Right forelimb (tissue), 1 donor: Measurements from ENCODE around the gene TRIM28.

ENCODE experiments used
- DNase-seq: peaks from one replicate; pipeline ENCODE4 v3.0.0-alpha.2; 2018

Gene TRIM28

DNA sequence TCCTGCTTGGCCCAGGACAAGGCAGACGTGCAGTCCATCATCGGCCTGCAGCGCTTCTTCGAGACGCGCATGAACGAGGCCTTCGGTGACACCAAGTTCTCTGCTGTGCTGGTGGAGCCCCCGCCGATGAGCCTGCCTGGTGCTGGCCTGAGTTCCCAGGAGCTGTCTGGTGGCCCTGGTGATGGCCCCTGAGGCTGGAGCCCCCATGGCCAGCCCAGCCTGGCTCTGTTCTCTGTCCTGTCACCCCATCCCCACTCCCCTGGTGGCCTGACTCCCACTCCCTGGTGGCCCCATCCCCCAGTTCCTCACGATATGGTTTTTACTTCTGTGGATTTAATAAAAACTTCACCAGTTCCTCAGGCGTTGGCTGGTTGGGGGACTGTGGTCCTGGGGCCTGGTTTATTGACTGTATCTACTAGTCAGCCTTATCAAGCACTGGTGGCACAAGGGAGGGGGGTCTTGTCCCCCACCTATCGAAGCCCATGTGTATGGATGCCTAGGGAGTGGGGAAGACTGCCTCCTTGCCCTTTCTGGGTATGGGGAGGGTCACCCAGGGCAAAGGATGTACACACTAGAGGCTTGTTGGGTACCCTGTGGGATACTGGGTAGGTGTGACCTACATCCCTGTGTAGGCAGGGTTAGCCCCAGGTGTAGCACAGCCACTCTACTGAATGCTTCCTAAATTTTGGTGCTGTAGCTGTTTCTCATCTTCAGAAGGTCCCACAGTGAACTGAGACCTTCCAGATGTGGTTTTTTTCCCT, 6.7 kb downstream of the TRIM28 start:
- DNase-seq: no peak

DNA sequence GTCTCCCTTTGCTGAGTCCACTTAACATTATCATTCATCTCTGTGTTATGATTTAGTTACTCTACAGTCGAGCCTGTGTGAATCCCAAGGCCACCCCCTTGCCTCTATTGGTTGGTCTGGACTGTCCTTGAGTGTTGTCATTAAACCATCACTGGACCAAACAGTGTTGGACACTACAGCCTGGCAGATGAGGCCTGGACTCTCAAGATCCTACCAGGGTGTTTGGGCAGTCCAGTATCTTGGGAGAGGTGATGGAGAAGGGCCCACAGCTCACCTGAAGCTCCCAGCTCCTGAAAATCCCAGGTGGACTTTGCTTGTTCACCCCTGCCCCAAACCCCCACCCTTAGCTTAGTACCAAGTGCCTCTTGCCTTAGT, 7.2 kb downstream of the TRIM28 start:
- DNase-seq: no peak

DNA sequence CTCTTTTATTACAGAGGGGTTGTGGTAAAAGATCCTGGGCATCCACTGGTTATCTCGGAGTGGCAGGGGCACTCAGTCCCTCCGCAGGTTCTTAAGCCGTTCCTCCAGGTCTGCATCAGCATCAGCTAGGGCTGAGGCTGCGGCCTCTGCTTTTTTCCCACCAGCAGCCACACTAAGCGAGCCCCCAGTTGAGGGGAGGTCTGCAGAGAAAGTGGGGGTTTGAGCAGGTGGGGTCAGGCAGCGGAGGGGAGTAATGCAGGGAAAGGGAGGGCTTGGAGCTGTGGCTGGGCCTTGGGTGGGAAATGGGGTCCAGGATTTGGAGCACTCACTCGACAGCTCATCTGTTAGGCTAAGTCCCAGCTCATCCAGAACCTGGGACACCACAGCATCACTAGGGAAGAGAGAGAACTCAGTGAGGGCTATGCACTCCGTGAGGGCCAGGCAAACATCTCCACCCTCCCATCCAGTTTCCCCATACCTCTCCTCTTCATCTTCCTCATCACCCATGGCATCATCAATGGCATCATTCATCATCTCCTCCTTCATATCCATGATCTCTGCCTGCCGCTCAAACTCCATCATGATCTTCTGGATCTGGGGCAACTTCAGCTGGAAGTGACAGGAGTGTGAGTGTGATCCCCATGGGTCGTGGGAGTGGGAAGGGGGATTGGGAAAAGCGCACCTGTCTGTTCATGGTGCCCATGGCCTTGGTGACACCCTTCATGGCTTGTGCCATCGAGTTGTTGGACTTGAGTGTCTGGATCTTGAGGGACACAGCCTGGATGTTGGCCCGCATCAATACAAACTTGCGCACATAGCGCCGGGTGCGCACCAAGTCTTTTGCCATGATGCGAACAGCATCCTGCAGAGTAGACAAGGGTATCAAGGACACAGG, 8.0 kb downstream of the TRIM28 start:
- DNase-seq: no peak

DNA sequence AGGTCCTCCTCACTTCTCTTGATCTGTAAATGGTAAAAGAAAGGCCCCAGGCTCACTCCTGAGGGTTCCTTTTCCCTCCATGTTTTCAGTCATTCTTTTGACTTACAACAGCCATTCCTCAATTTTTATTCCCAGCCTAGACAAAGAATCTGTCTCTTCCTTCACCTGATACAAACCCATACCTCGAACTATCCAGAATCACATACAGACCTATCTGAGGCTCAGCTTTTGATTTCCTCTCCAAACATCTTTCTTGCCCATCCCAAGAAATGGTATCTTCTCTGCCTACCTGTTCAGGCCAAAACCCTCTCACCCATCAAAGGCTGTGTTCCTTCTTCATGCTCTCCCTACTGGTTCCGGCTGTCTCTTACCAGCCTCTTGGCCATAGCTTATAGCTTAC, 8.8 kb downstream of the TRIM28 start:
- no peak for DNase-seq

DNA sequence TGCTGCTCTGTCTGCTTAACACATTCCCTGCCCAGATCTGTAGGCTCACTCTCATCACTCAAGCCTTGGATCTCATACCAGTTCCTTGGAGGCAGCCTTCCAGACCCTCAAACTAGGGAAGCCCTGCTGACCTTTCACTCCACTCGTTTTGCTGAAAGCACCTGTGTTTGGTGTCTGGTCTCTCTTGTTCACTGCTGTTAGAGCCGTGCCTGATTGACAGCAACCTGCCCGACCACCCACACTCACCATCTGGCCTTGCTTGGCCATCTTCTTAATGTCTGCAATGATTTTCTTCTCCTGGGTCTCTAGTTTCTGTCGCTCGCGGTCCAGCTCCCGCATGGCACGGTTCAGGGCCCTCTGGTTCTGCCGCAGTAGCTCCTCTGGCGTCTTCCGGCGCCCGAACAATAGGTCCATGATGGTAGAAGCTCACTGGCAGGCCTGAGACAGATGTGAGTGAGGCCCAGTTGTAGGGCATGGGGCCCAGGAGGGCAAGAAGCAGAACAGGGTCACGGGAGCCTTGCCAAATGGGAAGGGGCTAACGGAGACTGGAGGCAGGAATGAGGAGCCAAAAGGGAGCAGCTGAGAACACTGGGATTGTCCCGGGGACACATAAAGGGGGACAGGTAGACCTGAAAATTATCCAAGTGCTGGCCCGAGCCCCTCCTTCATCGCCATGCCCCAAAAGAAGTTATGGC, 10.1 kb downstream of the TRIM28 start:
- DNase-seq: peak; percentile 39

DNA sequence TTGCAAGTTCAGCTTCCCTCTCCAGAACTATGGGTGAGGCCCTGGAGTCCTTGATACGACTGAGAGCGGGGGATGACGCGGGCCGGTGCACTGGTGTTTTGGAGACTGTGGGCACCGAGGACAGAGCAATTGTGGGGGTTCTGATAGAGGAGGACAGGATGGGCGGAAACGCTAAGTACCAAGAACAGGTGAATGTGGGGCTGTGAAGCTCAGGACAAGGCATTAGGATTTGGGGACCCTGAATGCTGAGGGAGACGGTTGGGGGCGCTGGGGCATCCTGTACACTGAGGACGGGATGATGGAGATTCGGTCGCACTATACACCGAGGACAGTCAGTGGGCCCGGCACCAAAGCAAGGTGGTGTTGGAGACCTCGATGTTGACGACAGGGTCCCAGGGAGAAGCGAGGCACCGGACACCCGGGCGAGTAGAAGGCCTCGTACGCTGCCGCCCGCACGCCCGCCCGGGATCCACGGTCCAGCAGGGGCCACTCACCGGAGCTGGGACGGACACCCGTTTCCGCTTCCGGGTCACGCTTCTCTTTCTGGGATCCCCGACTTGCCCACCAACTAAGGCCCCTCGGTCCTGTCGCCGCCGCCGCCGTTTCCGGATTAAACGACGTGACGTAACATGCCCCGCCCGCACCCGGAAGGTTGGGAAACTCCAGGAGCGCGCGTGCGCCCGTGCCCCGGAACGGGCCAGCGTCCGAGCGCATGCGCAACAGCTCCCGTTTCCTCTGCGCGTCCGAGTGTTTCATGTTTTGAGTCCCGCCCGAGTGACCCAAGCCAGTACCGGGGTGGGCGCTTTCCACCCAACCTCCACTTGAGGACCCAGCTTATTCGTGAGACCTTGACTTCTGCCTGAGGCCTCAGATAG, 10.9 kb downstream of the TRIM28 start, which contains the start of gene CHMP2A:
CHMP2A (minus strand) TSS at position 612 of the 875 bp plus-strand sequence. CDS start 893 bp downstream, outside the sequence.
- peak; percentile 98 for DNase-seq

DNA sequence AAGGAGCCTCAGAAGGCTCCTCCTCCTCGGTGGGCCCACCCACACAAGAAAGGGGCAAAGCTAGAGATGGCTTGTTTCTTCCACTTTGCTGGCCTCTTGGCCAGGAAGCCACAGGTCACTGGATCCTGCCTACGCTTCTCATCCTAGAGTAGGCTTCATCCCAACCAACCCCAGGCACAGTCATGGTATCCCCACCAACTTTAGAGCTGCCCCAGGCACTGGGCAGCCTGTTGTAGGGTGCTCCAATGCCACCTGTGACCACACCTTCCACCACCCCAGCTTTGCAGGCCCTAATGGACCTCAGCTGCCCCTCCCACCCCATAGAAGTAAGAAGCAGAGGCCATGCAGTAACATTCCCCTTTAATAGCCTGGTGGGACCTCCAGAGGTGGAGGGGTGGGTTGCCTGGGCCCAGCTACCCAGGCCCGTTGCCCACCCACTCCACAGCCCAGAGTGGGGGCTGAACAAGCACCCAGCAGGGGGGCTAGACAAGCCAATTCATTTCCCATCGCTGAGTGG, 11.6 kb downstream of the TRIM28 start:
- DNase-seq: no peak

DNA sequence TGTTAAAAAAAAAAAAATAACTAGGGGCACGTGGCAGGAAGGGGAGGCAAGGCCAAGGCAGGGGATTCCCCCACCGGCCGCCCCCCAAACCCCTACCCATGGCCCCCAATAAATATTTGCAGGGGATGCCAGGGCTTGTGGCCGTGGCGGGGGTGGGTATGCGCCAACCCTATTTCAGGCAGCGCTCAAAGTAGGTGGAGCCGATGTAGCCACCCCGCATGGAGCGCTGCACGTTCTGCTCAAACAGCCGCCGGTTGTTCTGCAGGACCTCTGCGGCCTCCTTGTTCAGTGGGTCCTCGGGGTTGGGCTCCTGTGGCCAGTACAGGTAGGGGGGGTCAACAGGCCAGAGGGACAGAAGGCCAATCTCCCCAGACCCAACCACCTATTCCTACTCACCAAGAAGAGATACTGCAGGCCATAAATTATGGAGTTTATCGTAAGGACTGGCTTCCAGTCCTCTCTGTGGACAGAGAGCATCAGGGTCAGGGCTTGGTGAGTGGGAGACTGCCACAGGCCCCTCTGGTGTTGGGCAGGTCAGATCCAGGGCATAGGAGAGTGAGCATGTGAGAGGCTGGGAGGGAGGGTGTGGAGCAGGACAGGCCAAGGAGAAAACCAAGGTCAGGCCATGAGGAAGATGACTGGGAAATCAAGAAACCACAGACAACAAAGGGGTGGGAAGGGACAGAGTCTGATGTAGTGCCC, 12.2 kb downstream of the TRIM28 start:
- DNase-seq: peak; percentile 38

DNA sequence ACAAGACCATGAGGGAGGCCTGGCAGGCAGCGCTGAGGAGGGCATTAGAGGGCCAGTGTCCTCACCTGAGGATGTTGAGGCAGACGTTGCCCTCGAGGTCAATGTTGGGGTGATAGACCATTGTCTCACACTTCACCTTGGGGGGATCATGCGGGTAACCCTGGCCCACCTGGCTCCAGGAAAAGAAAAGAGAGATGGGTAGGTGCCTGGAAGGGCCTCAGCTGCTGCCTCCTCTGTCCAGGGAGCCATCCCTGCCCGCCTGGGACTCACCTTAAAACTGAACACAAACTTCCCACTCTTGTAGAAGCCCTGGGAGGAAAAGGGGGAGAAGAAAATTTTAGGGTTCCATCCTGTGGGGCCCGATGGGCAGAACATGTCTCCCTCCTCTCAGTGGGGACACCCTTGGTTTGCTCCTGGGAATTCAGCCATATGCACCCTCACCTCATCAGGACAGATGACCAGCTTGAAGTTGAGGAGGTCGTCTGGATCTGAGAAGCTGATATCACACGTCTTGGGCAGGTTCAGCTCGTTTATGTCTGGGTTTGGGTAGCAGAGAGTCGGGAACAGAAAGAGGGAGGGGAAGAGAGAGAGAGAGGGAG, 12.9 kb downstream of the TRIM28 start:
- DNase-seq: peak; percentile 34

DNA sequence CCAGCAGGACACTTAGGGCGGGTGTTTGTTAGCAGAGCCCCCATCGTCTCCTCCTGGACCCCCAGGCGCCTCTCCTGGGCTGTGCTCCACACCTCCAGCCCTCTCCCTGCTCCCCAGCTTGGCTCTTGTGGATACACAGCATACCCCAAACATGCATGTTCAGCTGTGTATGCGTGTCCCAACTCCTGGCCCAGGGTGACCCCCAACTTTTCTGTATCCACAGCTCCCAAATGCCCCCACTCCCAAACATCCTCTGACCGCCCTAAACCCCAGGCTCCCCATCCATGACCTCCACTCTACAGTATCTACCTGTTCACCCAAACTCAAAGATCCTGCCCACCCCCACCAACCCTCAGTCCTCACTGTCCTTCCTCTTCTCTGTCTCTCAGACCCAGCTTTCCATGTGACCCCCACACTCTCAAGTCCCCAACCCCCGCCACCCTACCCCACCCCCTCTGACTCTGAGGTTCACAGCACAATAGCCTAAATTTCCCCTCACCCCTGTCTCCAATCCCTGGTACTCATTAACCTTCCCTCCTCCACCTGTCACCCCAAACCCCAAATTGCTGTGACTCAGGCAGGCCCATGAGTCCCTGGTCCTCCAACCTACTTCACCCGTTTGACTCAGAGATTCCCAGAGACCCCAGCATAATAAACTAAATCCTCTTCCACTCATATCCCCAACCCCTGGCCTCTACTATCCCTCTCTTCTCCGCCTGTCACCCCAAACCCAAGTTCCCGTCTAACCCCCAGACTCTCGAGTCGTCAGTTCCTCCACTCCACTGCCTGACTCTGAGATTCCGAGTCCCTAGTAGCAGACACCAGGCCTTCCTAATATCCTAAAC, 13.6 kb downstream of the TRIM28 start:
- DNase-seq: peak; percentile 37

DNA sequence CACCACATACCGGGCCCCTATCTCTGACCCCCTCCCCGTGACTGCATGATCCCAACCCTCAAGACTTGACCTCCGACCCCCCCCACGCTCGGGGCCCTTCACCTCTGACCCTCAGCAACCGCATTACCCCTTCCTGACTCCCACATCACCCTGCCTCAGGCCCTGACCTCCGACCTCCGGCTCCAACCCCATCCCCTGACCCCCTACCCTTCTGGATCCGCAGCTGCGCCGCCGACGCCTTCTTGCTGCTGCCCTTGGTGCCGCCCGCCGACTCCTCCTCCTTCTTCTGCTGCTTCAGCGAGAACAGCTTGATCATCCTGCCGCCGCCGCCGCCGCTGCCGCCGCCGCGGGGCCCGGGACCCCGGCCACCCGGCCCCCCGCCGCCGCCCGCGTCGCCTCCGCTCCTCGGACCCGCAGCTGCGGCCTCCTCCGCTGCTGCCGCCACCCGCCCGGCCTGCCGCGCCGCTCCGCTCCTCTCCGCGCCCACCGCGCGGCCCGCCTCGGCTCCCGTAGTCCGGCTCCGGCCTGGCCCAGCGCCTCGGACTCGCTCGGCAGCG, 14.3 kb downstream of the TRIM28 start, which contains the start of gene UBE2M:
UBE2M (minus strand) TSS at position 546 of the 557 bp plus-strand sequence; CDS start at position 316, 230 bp downstream.
- no peak for DNase-seq

DNA sequence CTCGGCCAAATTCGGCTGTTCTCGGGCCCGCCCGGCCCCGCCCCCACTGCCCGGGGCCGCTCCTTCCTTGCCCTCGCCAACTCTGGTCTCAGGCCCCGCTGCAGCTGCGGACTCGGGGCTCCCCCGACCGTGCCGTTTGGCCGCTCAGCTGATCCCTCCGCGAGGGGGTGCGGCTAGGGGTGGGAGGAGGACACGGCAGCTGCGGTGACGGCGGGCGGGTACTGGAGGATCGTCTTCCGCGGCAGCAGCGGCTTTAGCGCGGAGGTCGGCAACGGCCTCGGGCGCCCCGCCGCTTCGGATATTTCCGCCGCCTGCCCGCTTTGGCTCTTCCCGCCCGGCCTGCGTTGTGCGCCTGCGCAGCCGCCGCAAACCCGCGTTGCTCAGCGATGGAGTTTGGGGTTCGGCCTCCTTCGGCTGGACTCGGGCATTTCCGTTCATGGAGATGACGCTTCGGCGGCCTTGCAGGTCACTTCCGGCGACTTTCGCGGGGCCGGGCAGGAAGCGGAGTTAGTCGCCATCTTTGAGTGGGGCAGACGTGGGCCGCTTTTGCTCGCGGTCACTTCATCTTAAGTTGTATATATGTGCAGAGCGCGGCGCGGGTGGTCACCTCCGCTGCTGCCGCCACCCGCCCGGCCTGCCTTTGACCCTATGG, 14.9 kb downstream of the TRIM28 start:
- DNase-seq: peak; percentile 99

DNA sequence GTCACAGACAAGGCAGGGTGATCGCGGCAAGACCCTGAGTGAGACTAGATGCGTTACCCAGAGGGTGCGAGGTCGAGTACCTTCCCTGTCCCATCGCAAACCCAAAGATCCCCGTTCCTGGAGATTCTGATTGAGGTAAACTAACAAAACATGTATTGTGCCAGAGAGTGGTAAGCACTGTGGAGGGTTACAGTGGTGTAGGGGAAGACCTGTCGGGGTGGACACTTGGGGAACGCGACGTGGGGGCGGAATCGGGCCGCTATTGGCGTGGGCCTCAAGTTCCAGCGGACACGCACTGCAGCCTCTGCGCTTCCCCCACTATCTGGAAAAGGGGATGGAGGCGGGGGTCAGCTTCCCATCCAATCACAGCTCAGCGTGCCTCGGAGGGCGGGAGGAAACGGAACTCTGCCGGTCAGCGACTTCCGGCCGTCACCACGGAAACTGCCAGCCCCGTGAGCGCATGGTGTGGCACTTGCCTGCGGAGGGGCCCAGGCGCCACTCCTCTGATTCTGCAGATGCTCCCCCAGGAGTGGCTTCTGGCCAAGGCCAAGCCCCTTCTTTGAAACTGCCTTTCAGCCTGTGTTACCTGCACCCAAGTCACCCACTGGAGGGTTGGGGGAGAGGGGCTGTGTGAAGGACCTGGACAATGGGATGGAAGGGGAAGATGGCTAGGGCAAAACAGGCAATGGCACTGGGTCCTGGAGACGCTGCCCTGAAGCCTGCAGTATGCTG, 15.6 kb downstream of the TRIM28 start:
- DNase-seq: peak; percentile 94

DNA sequence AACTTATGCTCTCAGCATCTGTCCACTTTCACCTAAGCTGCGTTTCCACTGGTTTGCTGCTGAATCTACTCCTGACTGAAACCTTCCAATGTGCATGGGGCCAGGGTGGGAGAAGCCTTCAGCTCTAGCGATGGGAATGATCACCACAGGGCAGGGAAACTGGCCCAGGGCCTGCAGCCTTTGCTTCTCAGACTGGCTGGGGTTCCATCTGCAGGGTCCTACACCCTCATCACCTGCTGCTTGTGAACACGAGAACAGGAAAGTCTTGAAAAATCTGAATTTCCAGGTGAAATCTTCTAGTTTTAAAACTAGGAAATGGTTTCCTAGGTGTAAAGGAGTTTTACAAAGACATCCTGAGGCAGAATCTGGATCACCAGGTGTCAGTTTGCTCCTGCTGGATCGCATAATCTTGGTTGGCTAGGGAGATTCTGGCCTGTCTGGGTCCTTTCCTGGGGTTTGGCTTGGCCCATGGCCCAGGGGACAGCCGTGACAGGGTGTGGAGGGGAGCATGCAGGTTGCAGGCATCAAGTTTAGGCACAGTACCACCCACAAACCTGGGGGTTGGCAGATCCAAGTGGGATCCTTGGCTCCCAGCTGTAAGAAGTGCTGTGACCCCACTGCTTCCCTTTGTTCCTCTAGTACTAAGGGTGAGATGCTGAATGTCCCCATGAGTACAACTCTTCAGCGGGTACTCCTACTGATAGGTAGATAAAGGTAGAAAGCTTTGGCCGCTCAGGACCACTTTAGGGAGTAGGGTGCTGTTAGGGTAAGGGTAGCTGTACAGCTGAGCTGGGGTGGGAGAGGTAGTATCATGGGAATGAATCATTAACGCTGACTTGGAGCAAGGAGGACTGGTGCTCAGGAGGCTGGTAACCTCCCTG, 16.4 kb downstream of the TRIM28 start:
- peak; percentile 43 for DNase-seq

DNA sequence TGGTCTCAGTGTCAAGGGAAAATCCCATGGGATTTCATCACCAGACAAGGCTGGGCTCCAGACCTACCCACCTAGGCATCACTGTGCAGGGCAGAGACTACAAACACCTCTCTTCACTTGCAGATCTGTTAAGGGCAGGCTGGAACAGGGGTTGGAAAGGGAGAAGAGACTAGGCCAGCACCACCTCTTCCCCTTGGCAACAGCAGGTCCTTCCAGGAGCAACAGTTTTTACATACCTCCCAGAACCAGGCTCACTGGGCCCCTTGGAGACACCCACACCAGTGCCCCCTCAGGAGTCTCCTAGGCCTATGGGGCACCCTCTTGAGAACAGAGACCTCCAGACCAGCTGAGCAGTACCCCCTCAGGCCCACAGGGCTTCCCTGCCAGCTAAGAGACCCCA, 17.1 kb downstream of the TRIM28 start:
- no peak for DNase-seq

DNA sequence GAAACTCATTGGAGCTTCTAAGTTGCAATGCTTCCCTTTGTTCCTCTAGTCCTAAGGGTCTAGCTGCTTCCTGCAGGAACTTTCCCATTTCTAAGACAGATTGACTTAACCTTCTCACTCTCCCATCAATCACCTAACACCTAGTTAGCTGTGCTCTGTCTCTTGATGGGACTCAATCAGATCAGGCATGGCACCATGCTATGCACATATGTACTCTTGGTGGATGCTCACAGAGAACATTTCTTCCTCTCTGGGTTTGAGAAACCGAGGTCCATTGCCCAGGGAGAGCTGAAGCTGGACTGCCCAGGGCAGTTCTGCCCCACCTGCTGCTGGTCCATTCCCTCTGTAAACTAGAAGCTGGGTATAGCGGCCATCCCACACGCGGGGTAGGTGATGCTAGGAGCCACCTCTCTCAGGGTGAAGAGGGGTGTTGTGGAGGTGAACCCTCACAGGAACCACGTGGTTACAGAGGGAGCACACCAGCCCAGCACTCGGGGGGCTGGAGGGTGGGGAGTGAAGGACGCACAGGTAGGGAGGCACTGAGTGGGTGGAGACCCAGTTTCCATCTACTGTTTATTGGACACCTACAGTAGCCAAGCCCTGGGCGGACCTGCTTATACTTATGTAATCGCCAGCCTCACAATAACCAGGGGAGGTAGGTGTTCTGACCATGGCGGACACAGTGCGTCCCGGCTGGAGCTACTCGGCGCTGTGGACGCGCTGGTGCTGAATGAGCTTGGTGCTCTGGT, 17.7 kb downstream of the TRIM28 start:
- no peak for DNase-seq
